ENCODE results near the gene CYSRT1.
A peak's percentile ranks its signal among the peaks of the same experiment; 100 is the strongest.
"Not testable (repeated sequence)": the region's sequence is repeated elsewhere in the genome, so short reads cannot be mapped to it uniquely, and the experiment has no call there.

Gene CYSRT1

DNA sequence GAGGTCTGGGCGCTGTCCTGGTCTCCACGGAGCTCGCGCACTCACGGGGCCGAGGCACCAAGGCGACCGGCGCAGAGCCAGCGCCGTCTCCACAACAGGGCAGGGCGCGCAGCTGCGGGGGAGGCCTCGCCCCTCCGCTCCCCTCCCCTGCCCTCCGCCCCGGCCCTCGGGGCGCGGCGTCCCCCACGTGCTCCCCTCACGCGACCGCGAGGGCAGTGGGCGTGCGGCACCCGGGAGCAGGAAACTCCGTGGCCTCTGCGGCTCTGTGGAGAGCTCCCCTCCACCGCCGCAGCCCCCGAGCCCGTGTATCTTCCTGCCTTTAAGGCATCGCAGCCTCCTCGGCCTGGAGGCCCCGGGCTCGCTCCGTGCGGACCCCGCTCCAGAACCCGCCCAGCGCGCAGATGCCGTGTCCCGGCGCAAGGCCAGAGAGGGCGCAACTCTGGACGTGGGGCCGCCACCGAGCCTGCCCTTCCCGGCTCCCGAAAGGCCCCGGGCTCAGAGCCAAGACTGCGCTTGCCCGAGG is 15.4 kb downstream of the CYSRT1 start:
- peak; percentile 72 for DNase-seq

DNA sequence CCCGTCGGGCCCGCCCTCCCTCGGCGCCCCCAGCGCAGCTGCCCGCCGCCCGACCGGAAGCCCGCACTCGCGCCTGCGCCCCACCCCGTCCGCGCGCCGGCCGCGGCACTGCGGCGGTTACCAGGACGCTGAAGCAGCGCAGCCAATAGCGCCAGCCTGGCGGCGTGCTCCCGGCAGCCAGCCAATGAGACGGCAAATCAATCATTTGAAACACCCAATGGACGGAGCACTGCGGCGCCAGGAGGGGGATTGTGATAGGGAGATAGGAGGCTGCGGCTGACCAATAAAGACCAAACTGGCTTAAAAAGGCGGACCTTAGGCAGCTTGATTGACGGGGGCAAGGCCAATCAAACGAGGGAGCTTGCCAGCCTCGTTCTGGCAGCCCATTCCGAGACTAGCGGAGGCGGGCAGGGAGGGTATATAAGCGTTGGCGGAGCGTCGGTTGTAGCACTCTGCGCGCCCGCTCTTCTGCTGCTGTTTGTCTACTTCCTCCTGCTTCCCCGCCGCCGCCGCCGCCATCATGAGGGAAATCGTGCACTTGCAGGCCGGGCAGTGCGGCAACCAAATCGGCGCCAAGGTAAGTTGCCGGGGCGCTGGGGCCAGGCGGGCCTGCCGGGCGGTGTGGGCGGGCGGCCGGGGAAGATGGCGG is 16.0 kb downstream of the CYSRT1 start, which contains the start of gene TUBB4B:
Gene TUBB4B, plus strand, starts transcription at position 447 of the 649 bp plus-strand sequence. Its CDS starts 74 bp downstream, at position 521.
- DNase-seq: peak; percentile 100

DNA sequence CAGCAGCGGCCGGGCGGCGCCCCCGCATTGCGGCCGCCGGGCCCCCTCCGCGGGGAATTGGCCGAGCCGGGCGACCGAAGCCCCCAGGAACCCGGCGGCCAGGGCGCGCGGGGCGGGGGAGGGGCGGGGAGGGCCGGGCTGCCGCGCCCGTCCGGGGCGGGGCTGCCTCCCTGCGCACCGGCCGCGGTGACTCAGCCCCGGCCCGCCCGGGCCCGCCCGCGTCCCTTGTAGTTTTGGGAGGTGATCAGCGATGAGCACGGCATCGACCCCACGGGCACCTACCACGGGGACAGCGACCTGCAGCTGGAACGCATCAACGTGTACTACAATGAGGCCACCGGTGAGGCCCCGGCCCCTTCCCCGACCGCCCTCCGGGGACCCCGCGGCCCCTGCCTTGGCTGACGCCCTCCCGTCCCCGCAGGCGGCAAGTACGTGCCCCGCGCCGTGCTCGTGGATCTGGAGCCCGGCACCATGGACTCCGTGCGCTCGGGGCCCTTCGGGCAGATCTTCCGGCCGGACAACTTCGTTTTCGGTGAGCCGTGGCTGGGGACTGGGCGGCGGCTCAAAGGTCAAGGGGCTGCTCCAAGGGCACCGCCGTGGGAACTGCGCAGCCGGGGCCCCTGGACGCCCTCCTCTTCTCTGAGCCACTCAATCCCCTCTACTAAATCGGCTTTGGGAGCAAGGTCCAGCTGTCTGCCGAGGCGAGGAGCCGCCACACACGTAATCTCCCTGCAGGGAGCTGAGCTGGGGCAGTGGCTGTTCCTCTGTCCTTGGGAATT is 16.7 kb downstream of the CYSRT1 start:
- DNase-seq: no peak

DNA sequence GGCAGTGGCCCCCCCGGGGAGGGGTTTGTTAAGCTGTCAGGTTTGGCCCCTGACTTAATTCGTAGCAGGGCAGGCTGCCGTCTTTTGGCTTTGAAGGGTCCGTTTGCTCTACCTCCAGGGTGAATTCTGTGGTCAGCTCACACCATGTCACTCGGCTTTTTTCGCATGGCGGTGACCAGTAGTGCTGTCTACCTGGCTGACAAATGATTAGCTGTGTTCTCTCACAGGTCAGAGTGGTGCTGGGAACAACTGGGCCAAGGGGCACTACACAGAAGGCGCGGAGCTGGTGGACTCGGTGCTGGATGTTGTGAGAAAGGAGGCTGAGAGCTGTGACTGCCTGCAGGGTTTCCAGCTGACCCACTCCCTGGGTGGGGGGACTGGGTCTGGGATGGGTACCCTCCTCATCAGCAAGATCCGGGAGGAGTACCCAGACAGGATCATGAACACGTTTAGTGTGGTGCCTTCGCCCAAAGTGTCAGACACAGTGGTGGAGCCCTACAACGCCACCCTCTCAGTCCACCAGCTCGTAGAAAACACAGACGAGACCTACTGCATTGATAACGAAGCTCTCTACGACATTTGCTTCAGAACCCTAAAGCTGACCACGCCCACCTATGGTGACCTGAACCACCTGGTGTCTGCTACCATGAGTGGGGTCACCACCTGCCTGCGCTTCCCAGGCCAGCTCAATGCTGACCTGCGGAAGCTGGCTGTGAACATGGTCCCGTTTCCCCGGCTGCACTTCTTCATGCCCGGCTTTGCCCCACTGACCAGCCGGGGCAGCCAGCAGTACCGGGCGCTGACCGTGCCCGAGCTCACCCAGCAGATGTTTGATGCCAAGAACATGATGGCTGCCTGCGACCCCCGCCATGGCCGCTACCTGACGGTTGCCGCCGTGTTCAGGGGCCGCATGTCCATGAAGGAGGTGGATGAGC is 17.6 kb downstream of the CYSRT1 start:
- no peak for DNase-seq

DNA sequence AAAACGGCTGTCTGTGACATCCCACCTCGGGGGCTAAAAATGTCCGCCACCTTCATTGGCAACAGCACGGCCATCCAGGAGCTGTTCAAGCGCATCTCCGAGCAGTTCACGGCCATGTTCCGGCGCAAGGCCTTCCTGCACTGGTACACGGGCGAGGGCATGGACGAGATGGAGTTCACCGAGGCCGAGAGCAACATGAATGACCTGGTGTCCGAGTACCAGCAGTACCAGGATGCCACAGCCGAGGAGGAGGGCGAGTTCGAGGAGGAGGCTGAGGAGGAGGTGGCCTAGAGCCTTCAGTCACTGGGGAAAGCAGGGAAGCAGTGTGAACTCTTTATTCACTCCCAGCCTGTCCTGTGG is 18.3 kb downstream of the CYSRT1 start:
- DNase-seq: not testable (repeated sequence)

DNA sequence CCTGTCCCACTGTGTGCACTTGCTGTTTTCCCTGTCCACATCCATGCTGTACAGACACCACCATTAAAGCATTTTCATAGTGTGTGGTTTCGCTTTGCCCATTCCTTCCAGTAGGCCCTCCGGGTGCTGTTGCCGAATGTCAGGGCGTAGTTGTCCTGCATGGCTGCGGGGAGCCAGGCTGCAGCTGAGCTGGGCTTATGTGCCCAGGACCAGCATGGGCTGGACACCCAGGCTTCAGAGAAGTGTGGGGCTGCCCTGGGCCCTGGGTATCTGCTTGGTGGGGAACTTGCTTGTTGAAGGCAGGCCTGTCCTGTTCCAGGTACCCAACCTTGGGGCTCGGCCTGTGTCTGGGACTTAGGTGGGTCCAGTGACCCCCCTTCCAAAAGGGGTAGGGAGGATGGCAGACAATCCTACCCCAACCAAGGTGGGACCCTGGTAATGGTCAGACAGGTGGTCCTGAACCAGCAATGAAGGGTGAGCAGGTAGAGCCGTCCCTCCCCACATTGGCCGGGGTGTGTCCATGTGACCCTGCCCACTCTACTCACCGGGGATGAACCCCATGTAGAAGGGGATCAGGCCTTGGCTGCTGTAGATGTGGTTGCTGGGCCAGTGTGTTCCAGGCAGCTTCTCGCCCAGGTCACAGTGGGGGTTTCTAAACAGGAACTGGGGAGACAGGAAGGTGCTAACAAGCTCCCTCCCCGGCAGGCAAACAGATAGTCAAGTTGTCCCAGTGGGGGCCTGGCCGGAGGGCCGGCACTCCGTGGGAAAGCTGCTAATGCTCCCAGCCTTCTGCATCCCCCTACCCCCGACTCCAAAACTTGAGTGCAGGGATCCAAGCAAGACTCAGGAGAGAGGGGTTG is 18.9 kb downstream of the CYSRT1 start:
- DNase-seq: no peak

DNA sequence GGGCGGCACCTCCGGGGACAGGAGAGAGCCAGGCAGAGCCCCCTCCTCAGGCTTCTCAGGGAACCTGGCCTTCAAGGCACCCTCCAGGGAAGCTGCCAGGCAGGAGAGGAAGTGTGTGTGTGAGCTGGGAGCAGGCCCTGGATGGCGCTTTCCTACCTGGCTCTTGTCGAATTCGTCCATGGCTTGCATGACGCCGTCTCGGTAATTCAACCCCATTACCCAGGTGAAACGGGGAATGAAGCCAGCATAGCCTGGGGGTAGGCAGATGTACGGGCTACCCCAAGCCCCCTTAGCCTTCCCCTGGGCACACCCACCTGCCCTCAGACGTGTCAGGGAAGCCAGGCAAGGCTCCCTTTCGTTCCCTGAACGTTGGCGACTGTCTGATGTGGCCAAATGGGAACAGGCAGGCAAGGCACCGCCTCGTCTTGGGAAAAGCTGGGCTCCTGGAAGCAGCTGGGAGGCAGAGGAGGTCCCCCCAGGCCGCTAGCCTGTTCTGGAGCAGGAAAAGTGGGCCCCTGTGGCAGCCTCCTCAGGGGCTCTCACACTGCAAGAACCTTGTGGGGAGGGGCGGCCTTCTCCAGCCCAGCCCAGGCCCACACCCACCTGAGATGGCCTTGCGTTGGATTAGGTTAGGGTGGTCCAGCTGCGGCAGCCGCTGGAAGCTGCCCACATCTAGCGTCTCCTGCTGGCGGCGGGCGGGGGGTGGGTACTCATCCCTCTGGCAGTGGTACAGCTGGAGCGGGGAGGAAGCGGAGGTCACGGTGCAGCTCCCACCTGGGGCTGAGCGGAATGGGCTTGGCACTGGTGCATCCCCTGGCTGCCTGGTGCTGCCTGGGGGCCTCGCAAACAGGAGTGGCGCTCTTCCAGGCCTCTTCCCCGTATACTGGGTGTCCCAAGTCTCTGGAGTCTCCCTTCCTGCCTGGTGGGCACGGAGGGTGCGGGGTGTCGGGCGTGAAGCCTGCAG is 19.8 kb downstream of the CYSRT1 start:
- DNase-seq: peak; percentile 73

DNA sequence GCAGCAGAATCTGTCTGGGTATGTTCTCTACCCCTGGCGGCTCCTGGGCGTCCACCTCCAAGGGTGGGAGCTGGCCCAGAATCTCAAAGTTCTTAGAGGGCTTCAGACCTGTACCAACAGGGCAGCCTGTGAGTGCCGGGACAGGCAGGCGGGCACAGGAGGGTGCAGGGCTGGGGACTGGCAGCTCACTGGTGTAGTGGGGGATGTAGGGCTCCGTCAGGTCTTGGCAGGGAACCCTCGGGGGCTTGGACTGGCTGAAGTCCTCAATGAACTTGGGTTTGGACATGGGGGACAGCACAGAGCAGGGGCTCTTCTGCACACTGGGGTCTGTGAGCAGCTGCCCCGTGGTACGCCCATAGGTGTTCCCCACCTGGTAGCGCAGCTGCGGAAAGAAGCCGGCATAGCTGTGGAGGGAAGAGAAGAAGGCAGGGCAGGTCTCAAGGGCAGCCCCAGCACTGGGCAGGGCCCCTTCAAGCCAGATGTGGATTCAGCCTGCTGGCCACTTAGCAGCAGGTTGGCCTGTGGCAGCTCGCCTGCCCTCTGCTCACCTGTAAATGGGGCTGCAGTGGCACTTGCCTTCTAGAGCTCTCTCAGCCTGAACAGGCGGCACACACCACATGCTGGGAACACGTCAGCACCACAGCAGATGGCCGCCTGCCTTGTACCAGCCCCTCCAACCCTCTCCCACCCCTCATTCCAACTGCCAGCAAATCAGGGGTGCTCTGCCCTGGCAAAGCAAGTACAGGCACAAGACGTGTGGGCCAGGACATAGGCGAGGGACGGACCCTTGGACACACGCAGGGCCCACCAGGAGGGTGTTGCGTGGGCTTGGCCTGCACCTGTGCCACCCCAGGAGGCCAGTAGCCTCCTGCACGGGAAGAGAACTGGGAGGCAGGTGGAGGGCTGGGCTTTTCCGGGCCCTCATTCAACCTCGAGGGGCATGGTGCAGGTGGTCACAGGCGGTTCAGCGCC is 20.8 kb downstream of the CYSRT1 start:
- DNase-seq: peak; percentile 94

DNA sequence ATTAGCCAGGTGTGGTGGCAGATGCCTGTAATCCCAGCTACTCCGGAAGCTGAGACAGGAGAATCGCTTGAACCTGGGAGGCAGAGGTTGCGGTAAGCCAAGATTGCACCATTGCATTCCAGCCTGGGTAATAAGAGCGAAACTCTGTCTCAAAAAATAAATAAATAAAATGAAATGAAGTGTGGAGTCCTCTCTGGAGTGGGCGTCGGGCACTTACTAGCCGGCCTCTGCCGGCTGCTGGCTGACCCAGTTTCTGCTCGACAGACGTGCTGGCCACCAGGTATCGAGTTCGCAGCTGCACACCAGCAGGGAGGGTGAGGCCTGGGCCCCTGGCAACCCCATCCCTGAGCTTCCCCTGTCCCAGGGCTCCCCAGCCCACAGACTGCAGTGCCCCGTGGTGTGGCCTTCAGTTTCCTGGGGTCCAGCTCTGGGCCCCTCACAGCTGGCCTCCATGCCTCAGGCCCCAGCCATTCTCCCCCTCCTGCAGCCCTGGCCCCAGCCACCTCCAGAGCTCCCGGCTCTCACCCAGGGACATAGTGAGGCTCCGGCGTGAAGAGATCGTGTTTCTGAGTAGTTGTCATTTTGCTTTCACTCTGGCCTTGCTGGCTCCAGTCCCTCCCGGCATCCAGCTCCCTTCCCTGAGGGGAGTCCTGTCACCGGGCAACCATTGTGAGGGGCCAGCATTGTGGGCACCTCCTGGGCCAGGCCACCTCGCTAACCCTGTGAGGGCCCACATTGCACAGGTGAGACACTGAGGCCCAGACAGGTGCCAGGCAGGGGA is 22.4 kb downstream of the CYSRT1 start:
- no peak for DNase-seq

DNA sequence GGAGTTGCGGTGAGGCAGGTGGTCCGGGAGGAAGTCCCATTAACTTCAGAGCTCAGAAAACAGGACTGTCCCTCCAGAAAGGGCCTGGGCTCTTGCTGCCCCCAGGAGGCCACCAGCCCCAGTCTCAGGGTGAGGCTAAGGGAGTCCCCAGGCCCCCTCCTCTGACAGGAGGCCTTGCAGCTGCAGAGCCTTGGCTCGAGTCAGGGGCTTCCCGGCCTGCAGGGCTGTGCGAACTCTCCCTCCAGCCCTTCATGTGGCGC is 22.9 kb downstream of the CYSRT1 start:
- DNase-seq: no peak

DNA sequence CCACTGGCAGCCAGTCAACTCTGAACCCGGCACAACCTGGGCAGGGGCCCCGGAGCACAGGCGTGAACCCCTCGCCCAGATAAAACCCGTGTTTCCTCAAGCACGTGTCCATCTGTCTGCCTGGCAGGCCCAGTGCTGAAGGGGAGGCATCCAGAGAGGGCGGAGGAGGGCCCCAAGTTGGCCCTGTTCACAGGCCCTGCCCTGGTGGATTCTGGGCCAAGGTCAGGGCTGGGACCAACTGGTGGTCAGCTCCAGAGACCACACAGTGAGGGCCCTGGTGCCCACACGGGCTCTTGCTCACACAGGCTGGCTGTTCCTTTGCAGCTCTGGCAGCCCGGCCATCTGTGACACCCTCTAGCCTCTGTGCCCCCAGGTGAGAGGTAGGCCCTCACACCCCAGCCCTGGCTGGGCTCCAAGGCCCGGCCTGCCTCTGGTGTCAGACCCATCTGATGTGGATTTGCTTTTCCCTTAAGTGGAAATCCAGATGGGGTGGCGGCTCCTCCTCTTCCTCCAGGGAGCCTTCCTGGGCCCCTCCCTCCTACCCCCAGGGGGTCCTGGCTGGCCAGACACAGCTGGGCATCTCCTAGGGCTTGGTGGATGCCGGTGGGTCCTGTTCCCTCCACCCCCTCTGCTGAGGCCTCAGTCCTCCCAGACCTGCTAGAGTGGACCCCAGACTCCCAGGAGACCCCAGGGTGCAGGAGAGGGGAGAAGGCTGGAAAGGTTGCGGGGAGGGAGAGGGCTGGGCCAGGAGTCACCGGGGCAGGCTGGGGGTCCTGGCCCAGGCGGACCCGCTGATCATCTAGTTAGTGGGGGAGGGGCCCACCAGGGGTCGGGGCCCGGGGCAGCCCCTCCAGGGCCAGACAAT is 25.6 kb downstream of the CYSRT1 start:
- peak; percentile 28 for DNase-seq

DNA sequence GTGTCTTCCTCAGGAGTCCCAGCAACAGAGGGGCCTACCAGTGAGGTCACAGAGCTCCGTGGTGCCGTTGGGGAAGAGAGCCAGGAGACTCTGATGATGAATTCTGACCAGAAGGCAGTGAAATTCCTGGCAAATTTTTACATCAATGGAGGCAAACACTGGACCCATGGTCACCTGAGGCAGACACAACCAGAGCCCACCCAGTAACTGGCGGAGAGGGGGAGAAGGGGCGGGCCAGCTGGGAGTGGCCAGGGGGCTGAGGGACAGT is 26.2 kb downstream of the CYSRT1 start, which contains the start of gene STPG3:
Gene STPG3, plus strand, starts transcription at position 93 of the 268 bp plus-strand sequence. Its CDS starts 1 bp downstream, at position 94.
- no peak for DNase-seq

DNA sequence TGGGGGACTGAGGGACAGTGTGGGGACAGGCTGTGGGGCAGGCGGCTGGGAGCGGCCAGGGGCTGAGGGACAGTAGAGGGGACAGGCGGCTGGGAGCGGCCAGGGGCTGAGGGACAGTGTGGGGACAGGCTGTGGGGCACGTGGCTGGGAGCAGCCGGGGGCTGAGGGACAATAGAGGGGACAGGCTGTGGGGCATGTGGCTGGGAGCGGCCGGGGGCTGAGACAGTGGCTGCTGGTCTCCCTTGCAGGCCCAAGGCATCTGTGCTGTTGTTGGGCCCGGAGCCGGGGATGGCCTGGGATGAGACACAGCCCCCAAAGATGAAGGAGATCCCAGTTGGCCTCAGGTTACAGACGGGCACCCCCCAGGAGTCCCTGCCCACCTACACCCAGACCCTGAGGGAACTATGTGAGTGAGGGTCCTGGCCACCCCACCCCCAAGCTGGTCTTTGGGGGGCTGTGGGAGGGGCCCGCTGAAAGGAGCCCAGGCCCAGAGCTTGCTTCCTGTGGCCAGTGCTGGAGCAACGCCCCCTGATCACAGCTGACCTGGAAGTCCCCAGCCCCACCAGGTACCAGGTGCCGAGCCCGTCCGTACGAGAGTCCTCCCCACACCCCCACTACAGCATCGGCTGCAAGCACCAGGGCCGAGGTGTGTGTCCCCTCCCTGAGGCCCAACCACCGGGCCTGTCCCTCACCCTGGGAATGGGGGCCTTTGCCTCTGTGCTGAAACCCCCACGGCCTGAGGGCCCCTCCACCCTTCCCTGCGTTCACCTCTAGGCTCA is 26.7 kb downstream of the CYSRT1 start:
- no peak for DNase-seq

DNA sequence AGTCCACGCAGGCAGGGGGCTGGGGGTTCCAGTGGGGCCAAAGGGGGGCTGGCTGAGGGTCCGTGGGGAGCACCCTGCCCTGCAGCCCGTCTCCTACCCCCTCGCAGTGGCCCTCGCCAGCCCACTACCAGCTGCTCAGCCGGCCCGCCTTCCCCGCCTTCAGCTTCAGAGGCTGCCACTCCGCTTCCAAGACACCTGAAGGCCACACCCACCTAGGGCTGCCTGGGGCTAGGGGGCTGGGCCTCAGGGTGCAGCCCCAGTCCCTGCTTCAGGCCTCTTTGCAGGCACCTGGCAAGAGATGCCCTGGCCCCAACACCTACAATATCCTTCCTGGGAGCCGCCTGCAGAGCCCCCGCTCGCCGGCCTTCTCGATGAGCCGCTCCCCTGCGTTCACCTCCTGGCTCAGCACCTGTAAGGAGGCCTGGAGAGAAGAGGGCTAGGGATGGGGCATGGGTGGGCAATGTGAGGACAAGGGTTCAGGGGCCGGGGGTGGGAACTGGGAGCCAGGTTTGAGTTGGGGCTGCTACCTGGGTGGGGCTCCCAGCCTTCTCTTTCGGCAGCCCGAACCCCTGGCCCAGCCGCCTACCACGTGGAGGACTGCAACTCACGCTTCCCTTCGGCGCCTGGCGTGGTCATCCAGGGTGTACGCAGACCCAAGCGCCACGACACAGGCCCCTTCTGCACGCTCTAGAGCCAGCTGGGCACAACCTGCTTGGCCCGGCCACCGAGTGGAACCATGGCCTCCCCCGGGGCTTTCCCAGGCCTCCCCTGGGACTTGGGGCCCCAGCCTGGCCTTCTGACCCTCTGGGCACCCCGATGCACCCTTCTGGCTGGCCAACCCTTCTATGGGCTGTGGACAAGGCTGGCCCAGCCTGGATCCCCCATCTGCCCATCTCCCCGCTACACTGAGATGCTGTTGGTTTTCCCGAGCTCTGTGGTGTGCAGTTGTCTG is 27.9 kb downstream of the CYSRT1 start:
- DNase-seq: peak; percentile 42

DNA sequence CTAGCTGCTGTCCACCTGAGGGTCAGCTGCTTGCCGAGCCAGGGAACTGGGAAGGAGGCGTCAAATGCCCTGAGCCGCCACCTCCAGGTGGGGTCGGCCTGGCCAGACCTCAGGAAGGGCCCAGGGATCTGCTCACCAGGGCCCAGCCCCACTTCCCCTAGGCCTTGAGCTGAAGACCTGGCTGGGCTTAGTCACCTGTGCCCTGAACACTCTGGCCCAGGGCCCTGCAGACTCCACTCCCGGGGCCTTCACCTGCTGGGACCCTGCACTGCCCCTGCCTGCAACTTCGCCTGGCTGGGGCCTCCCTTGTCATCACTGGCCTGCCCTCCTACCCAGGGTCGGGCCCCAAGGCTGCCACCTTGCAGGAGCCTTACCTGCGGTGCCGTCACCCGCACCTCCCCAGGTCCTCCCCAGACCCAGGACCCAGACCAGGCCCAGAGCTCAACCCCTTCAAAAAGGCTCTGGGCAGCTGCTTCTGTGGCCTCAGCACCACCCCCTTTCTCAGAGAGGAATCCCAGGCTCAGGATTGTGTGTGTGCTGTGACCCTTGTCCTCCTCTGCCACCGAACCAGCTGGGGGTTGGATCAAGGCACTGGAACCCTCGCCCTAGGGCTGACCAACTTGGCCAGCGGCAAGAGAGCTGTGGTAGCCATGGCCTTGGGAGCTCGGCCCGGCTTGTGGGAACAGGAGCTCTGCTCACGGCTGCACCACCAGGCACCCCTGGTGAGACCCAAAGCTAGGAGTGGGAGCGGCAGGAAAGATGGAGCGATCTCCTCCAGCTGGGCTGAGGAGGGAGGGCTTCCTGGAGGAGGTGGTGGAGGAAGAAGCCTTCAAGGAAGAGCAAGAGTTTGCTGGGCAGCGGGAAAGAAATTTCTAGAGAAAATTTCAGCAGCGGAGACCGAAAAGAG is 29.0 kb downstream of the CYSRT1 start:
- DNase-seq: no peak

Data from NCI-H2171 treated with DMSO at 0.1 percent for 48 hours (cell line).